GM23338 (cell line): ENCODE results near the gene EYS. TPM values are rescaled to one million over a fixed set of nuclear protein-coding genes. Genes with fewer than 3 reads are reported as not detected.

Experiments
- ATAC-seq: fragments of 200-7000 bp; cut with Tn5 transposase; 3 replicates; pipeline ENCODE4 v1.9.1; 2020
- DNase-seq: peaks from one replicate; pipeline ENCODE4 v3.0.0-alpha.2; 2015; ENCODE audit warnings: low spot score
- H2AFZ ChIP-seq: fragments of 200-600 bp; sonication (generic); 2 replicates; pipeline ENCODE4 v1.8.0; 2016; ENCODE audit warnings: antibody characterized with exemption, mild to moderate bottlenecking, moderate library complexity
- H3F3A ChIP-seq: fragments of 200-600 bp; sonication (generic); replicated peaks from 2 replicates; pipeline ENCODE4 v1.8.0; 2017; ENCODE audit warnings: antibody characterized with exemption, mixed run types, low read depth
- H3K27ac ChIP-seq: fragments of 200-600 bp; sonication (generic); 2 replicates; pipeline ENCODE4 v1.6.1; 2016; ENCODE audit warnings: low read depth
- H3K27me3 ChIP-seq: fragments of 200-600 bp; sonication (generic); 2 replicates; pipeline ENCODE4 v1.8.0; 2016; ENCODE audit warnings: mild to moderate bottlenecking, mixed run types, moderate library complexity; ENCODE audit not compliant: insufficient read depth
- H3K36me3 ChIP-seq: fragments of 200-600 bp; sonication (generic); 2 replicates; pipeline ENCODE4 v1.8.0; 2016; ENCODE audit warnings: mild to moderate bottlenecking; ENCODE audit not compliant: insufficient read depth
- H3K4me1 ChIP-seq: fragments of 200-600 bp; sonication (generic); 2 replicates; pipeline ENCODE4 v1.8.0; 2016; ENCODE audit warnings: mild to moderate bottlenecking, moderate library complexity; ENCODE audit not compliant: insufficient read depth
- H3K4me2 ChIP-seq: fragments of 200-600 bp; sonication (generic); 2 replicates; pipeline ENCODE4 v1.7.1; 2017; ENCODE audit warnings: mixed run types
- H3K4me3 ChIP-seq: fragments of 200-600 bp; sonication (generic); 2 replicates; pipeline ENCODE4 v1.6.1; 2016; ENCODE audit warnings: mixed run types
- H3K79me2 ChIP-seq: fragments of 200-600 bp; sonication (generic); replicated peaks from 2 replicates; pipeline ENCODE4 v1.8.0; 2017; ENCODE audit warnings: mild to moderate bottlenecking; ENCODE audit not compliant: insufficient read depth
- H3K9me2 ChIP-seq: fragments of 200-600 bp; sonication (generic); 2 replicates; pipeline ENCODE4 v1.8.0; 2017; ENCODE audit not compliant: insufficient read depth
- H4K20me1 ChIP-seq: fragments of 200-600 bp; sonication (generic); replicated peaks from 2 replicates; pipeline ENCODE4 v1.8.0; 2017; ENCODE audit warnings: mild to moderate bottlenecking; ENCODE audit not compliant: insufficient read depth
- H3K27ac Mint-ChIP-seq: 2 replicates; pipeline ENCODE4 v1.8.0; 2020; ENCODE audit warnings: inconsistent platforms, mild to moderate bottlenecking, moderate library complexity, mixed read lengths
- H3K27me3 Mint-ChIP-seq: 3 replicates; pipeline ENCODE4 v1.8.0; 2022; ENCODE audit warnings: low read depth, mild to moderate bottlenecking, moderate library complexity, mixed read lengths, inconsistent platforms; ENCODE audit not compliant: insufficient read depth, poor library complexity
- H3K36me3 Mint-ChIP-seq: 3 replicates; pipeline ENCODE4 v1.8.0; 2021; ENCODE audit warnings: low read depth, mild to moderate bottlenecking, inconsistent platforms, moderate library complexity, mixed read lengths
- H3K4me1 Mint-ChIP-seq: 3 replicates; pipeline ENCODE4 v1.8.0; 2020; ENCODE audit warnings: mild to moderate bottlenecking, inconsistent platforms, mixed read lengths
- H3K4me3 Mint-ChIP-seq: 3 replicates; pipeline ENCODE4 v1.8.0; 2021; ENCODE audit warnings: moderate library complexity, mild to moderate bottlenecking, inconsistent platforms, mixed read lengths
- H3K9me3 Mint-ChIP-seq: 3 replicates; pipeline ENCODE4 v1.8.0; 2020; ENCODE audit warnings: moderate library complexity, mild to moderate bottlenecking, inconsistent platforms, mixed read lengths
- CREB1 ChIP-seq: fragments of 250-450 bp; sonication (Bioruptor Pico); IDR thresholded peaks from 2 replicates; pipeline ENCODE4 v1.5.0; 2020; ENCODE audit warnings: low read depth, mild to moderate bottlenecking, moderate library complexity
- EZH2 ChIP-seq: fragments of 200-600 bp; sonication (generic); IDR thresholded peaks from one replicate; pipeline ENCODE4 v1.8.0; 2017; ENCODE audit warnings: antibody characterized with exemption, mild to moderate bottlenecking, low read depth; ENCODE audit not compliant: unreplicated experiment
- EZH2phosphoT487 ChIP-seq: fragments of 200-600 bp; sonication (generic); IDR thresholded peaks from one replicate; pipeline ENCODE4 v1.8.1; 2018; ENCODE audit warnings: antibody characterized with exemption; ENCODE audit not compliant: unreplicated experiment
- JUNB ChIP-seq: IDR thresholded peaks from one replicate; pipeline ENCODE4 v1.6.1; 2016; ENCODE audit warnings: antibody characterized with exemption; ENCODE audit not compliant: unreplicated experiment
- NANOG ChIP-seq: IDR thresholded peaks from 2 replicates; pipeline ENCODE4 v1.6.1; 2016; ENCODE audit warnings: antibody characterized with exemption, borderline replicate concordance
- POLR2AphosphoS5 ChIP-seq: IDR thresholded peaks from 2 replicates; pipeline ENCODE4 v1.6.1; 2016; ENCODE audit warnings: antibody characterized with exemption, low read depth
- STAT1 ChIP-seq: IDR thresholded peaks from one replicate; pipeline ENCODE4 v1.6.1; 2016; ENCODE audit warnings: antibody characterized with exemption; ENCODE audit not compliant: unreplicated experiment
- ZNF114 ChIP-seq: fragments of 250-450 bp; sonication (Bioruptor Pico); IDR thresholded peaks from 2 replicates; pipeline ENCODE4 v1.5.0; 2020; ENCODE audit warnings: mild to moderate bottlenecking, moderate library complexity
- polyA plus RNA-seq: library from polyadenylated mRNA; unstranded; fragments of >200 nt; fragmentation: Nextera tagmentation; extraction: Ambion mirVana; gene quantifications from 2 replicates; pipeline ENCODE4 v1.2.1, GENCODE V29; 2016
- total RNA-seq: library from RNA; depleted of rRNA; stranded (reverse); fragments of >200 nt; shearing (Covaris generic); gene quantifications from 2 replicates; pipeline ENCODE4 v1.2.3, GENCODE V29; 2014
- TF ChIP-seq, protein P1 (sequence below), 2 experiments: fragments of 200-600 bp in 1 of 2; sonication (generic) in 1 of 2; conservative IDR thresholded peaks; 2 replicates each; pipeline versions ENCODE4 v1.5.1 to v1.6.1; 2016 to 2017; ENCODE audit warnings: antibody characterized with exemption in 2 of 2, low read depth in 2 of 2, mild to moderate bottlenecking in 2 of 2, moderate library complexity in 1 of 2
- TF ChIP-seq, protein P2 (sequence below): IDR thresholded peaks from one replicate; pipeline ENCODE4 v1.6.1; 2018; ENCODE audit warnings: antibody characterized with exemption; ENCODE audit not compliant: unreplicated experiment
- TF ChIP-seq, protein P3 (sequence below): IDR thresholded peaks from 2 replicates; pipeline ENCODE4 v1.6.1; 2016; ENCODE audit warnings: antibody characterized with exemption

EYS gene
- total and polyA plus RNA-seq, 2 experiments from 2014 or later = 0.38 to 0.52 TPM

DNA sequence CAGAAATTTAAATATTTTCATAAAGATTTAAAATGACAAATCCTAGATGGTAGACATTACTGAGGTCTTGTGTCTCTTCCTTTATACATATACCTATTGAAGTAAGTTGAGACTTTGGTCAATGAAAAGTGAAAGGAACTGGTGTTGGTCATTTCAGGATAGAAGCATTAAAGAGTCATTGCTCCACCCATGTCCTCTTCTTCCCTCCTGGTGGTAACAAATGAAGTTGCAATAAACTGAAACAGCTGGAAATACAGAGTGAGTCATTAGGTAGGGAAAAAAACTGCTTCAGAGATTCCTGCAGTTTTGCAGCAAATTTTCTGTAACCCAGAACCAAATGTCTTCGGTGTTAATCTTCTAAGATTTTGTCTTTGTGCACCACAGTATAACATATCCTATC lies 448.0 kb downstream of the EYS start:
- Mint-ChIP-seq H3K36me3 (peaks cover 4% of the 10 kb centered on the region; the same call in 2 of the 3 replicates), H3K27me3 (peaks cover 2% of the 10 kb centered on the region), H3K9me3 (peaks cover 12% of the 10 kb centered on the region), H3K27ac (no peak overlapping the region), H3K4me3 (peak overlapping the region; percentile 35; the same call in 1 of the 3 replicates), H3K4me1 (peaks cover 13% of the 10 kb centered on the region)
- Histone ChIP-seq H3K27me3 (no peaks in the 10 kb centered on the region), H4K20me1 (no peaks in the 10 kb centered on the region), H3K4me2 (no peak overlapping the region), H3K79me2 (no peaks in the 10 kb centered on the region), H3K27ac (no peak overlapping the region), H3K4me1 (no peaks in the 10 kb centered on the region), H3K4me3 (no peak overlapping the region), H3F3A (no peaks in the 10 kb centered on the region), H2AFZ (no peak overlapping the region), H3K36me3 (no peaks in the 10 kb centered on the region), H3K9me2 (no peaks in the 10 kb centered on the region)
- DNase-seq (peak; percentile 45), ATAC-seq (peak; percentile 59)
- no peak for TF ChIP-seq NANOG
- TF ChIP-seq, protein P1, sequence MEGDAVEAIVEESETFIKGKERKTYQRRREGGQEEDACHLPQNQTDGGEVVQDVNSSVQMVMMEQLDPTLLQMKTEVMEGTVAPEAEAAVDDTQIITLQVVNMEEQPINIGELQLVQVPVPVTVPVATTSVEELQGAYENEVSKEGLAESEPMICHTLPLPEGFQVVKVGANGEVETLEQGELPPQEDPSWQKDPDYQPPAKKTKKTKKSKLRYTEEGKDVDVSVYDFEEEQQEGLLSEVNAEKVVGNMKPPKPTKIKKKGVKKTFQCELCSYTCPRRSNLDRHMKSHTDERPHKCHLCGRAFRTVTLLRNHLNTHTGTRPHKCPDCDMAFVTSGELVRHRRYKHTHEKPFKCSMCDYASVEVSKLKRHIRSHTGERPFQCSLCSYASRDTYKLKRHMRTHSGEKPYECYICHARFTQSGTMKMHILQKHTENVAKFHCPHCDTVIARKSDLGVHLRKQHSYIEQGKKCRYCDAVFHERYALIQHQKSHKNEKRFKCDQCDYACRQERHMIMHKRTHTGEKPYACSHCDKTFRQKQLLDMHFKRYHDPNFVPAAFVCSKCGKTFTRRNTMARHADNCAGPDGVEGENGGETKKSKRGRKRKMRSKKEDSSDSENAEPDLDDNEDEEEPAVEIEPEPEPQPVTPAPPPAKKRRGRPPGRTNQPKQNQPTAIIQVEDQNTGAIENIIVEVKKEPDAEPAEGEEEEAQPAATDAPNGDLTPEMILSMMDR (conservative IDR thresholded peaks at IDR 0.05; ENCODE audit: low read depth in 2 of 2) = peak; percentile 19 to 50; a peak in 2 of 4 replicates

DNA sequence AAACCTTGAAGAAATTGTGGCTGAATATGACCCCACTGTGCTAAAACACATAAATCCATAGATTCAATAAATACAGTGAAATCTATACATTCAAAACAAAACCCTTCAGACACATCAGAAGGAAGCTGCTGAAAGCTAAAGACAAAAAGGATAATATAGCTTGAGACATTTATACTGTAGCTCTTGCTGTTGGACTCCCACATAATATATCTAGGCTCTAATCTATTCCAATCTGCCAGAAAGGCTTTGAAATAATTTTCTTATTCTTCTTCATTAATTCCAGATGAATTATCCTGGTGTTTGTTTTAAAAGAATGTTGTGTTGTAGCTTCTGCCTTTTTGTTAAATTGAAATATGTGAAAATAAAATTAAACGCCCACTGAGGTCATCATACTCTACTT lies 454.0 kb downstream of the EYS start:
- no peaks in the 10 kb centered on the region for H3K9me2 ChIP-seq
- no peak overlapping the region for H3K4me3 Mint-ChIP-seq
- no peak overlapping the region for H3K4me3 ChIP-seq
- peaks cover 4% of the 10 kb centered on the region; the same call in 2 of the 3 replicates for H3K36me3 Mint-ChIP-seq
- H3K4me1 ChIP-seq = no peaks in the 10 kb centered on the region
- H3K4me1 Mint-ChIP-seq = no peaks in the 10 kb centered on the region
- no peaks in the 10 kb centered on the region for H3K27me3 ChIP-seq
- no peaks in the 10 kb centered on the region for H3K36me3 ChIP-seq
- no peaks in the 10 kb centered on the region for H4K20me1 ChIP-seq
- no peak overlapping the region for H2AFZ ChIP-seq
- H3K4me2 ChIP-seq = no peak overlapping the region
- H3K79me2 ChIP-seq = no peaks in the 10 kb centered on the region
- no peak overlapping the region for H3K27ac ChIP-seq
- H3F3A ChIP-seq = no peaks in the 10 kb centered on the region
- H3K9me3 Mint-ChIP-seq = peaks cover 12% of the 10 kb centered on the region
- no peak overlapping the region for H3K27ac Mint-ChIP-seq
- no peak for ATAC-seq
- no peaks in the 10 kb centered on the region for H3K27me3 Mint-ChIP-seq
- no peak for DNase-seq
- TF ChIP-seq POLR2AphosphoS5 (no peak), CREB1 (CRISPR knock-in tag) (no peak), JUNB (no peak), STAT1 (no peak), ZNF114 (CRISPR knock-in tag) (no peak), EZH2 (no peak), EZH2phosphoT487 (no peak), NANOG (no peak)
- TF ChIP-seq, protein P1 (conservative IDR thresholded peaks at IDR 0.05; ENCODE audit: low read depth in 2 of 2) = no peak
- TF ChIP-seq, protein P2, sequence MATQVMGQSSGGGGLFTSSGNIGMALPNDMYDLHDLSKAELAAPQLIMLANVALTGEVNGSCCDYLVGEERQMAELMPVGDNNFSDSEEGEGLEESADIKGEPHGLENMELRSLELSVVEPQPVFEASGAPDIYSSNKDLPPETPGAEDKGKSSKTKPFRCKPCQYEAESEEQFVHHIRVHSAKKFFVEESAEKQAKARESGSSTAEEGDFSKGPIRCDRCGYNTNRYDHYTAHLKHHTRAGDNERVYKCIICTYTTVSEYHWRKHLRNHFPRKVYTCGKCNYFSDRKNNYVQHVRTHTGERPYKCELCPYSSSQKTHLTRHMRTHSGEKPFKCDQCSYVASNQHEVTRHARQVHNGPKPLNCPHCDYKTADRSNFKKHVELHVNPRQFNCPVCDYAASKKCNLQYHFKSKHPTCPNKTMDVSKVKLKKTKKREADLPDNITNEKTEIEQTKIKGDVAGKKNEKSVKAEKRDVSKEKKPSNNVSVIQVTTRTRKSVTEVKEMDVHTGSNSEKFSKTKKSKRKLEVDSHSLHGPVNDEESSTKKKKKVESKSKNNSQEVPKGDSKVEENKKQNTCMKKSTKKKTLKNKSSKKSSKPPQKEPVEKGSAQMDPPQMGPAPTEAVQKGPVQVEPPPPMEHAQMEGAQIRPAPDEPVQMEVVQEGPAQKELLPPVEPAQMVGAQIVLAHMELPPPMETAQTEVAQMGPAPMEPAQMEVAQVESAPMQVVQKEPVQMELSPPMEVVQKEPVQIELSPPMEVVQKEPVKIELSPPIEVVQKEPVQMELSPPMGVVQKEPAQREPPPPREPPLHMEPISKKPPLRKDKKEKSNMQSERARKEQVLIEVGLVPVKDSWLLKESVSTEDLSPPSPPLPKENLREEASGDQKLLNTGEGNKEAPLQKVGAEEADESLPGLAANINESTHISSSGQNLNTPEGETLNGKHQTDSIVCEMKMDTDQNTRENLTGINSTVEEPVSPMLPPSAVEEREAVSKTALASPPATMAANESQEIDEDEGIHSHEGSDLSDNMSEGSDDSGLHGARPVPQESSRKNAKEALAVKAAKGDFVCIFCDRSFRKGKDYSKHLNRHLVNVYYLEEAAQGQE = no peak
- TF ChIP-seq, protein P3, sequence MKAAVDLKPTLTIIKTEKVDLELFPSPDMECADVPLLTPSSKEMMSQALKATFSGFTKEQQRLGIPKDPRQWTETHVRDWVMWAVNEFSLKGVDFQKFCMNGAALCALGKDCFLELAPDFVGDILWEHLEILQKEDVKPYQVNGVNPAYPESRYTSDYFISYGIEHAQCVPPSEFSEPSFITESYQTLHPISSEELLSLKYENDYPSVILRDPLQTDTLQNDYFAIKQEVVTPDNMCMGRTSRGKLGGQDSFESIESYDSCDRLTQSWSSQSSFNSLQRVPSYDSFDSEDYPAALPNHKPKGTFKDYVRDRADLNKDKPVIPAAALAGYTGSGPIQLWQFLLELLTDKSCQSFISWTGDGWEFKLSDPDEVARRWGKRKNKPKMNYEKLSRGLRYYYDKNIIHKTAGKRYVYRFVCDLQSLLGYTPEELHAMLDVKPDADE = no peak
